ENCODE results near the gene IFT27. TPM values are rescaled to one million over a fixed set of nuclear protein-coding genes. Genes with fewer than 3 reads are reported as not detected.

The IFT27 gene
- total and polyA plus RNA-seq, 12 donors = 19.6 to 63.6 (median 26.3) TPM

DNA sequence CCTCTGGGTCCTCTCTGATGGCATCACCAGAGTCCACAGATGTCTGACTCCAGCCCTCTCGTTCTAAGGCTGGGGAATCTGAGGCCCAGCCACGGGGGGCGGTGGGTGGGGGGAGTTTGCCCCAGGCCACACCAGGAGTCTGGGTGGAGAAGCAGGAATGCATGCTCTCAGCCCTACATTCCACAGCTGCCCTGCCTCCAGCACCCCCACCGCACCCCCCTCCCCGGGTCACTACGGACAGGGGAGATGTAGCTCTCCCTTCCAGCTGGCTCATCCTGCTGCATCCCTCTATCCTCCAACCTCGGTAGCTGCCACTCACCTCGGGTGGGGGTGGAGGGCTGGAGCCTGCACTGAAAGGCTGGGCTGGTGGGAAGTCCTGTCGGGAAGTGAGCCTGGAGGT, 43.2 kb upstream of the IFT27 start:
- Histone ChIP-seq H3K4me3 (no peak overlapping the region), H3K9me3 (no peaks in the 10 kb centered on the region), H3K27me3 (peaks cover 37 to 97% (median 81%) of the 10 kb centered on the region in 7 donors), H3K36me3 (no peaks in the 10 kb centered on the region), H3K27ac (no peak overlapping the region), H3K4me1 (peaks cover 4 to 21% (median 12%) of the 10 kb centered on the region in 9 donors)
- intact Hi-C loops (cut with DNase I) = no loop called here
- ATAC-seq (no peak), DNase-seq (no peak)
- 20 to 22% methylated on average over 9 of the region's 9 CpGs for WGBS, 2 donors
- TF ChIP-seq, protein P1, sequence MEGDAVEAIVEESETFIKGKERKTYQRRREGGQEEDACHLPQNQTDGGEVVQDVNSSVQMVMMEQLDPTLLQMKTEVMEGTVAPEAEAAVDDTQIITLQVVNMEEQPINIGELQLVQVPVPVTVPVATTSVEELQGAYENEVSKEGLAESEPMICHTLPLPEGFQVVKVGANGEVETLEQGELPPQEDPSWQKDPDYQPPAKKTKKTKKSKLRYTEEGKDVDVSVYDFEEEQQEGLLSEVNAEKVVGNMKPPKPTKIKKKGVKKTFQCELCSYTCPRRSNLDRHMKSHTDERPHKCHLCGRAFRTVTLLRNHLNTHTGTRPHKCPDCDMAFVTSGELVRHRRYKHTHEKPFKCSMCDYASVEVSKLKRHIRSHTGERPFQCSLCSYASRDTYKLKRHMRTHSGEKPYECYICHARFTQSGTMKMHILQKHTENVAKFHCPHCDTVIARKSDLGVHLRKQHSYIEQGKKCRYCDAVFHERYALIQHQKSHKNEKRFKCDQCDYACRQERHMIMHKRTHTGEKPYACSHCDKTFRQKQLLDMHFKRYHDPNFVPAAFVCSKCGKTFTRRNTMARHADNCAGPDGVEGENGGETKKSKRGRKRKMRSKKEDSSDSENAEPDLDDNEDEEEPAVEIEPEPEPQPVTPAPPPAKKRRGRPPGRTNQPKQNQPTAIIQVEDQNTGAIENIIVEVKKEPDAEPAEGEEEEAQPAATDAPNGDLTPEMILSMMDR (IDR thresholded peaks at IDR 0.05) = no peak

DNA sequence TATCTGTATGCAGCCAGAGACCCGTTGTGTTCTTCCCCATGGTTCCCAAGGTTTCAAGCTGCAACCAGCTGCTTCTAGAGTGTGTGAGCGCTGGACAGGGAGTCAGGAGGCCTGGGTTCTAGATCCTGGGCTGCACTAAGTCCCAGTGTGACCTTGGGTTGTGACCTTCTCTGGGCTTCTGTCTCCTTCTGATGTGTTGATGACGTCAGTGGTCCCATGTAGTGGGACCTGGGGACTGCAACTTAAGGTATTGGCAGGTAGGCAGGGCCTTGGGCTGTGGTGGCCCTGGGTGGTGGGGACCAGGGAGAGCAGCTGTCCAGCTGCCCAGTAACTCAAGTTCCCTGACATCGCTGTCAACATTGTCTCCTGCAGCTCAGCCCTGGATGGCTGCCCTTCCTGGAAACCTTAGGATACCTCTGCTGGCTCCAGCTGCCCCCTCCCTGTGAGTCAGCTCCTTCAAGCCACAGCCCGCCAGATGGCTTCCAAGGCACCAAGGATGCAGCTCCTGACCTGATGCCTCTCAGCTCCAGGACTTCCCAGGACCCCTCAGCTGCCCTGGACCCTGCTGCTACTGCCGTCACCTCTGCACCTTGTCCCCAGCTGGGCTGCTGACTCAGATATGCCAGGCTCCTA, 42.2 kb upstream of the IFT27 start:
- peaks cover 37 to 98% (median 90%) of the 10 kb centered on the region in 7 donors for H3K27me3 ChIP-seq
- intact Hi-C loops (cut with DNase I) = no loop called here
- no peak for ATAC-seq

DNA sequence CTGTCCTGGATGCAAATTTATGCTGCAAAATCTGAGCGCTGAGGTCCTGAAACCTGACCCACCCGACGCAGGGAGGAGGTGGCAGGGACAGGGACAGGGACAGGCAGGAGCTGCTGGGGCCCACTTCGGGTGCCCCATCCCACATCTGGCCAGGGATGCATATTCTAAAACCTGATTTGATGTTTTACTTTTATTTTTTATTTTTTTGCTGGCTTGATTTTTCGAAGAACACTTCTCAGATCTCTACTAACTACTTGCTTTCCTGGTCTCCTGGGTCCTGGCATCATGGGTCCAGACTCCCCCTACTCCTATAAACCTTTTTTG, 41.6 kb upstream of the IFT27 start:
- Histone ChIP-seq H3K27me3 (peaks cover 37 to 98% (median 91%) of the 10 kb centered on the region in 7 donors), H3K27ac (no peak overlapping the region), H3K9me3 (no peaks in the 10 kb centered on the region), H3K4me3 (peak overlapping the region in 1 of 10 donors; percentile 34), H3K36me3 (no peaks in the 10 kb centered on the region), H3K4me1 (peaks cover 4 to 15% (median 12%) of the 10 kb centered on the region in 9 donors)
- DNase-seq (no peak), ATAC-seq (no peak)
- TF ChIP-seq, protein P1 (IDR thresholded peaks at IDR 0.05) = no peak
- intact Hi-C loops (cut with DNase I) = no loop called here
- WGBS, 2 donors = 28 to 40% methylated on average over 5 of the region's 5 CpGs

More for the DNA sequence above, 42.2 kb upstream of the IFT27 start:
- H3K27ac ChIP-seq = no peak overlapping the region
- H3K4me1 ChIP-seq = peaks cover 4 to 17% (median 12%) of the 10 kb centered on the region in 9 donors
- no peak for DNase-seq
- 71 to 77% methylated on average over 6 of the region's 6 CpGs for WGBS, 2 donors
- no peak overlapping the region for H3K4me3 ChIP-seq
- TF ChIP-seq, protein P1 (IDR thresholded peaks at IDR 0.05) = no peak
- H3K9me3 ChIP-seq = no peaks in the 10 kb centered on the region
- no peaks in the 10 kb centered on the region for H3K36me3 ChIP-seq

DNA sequence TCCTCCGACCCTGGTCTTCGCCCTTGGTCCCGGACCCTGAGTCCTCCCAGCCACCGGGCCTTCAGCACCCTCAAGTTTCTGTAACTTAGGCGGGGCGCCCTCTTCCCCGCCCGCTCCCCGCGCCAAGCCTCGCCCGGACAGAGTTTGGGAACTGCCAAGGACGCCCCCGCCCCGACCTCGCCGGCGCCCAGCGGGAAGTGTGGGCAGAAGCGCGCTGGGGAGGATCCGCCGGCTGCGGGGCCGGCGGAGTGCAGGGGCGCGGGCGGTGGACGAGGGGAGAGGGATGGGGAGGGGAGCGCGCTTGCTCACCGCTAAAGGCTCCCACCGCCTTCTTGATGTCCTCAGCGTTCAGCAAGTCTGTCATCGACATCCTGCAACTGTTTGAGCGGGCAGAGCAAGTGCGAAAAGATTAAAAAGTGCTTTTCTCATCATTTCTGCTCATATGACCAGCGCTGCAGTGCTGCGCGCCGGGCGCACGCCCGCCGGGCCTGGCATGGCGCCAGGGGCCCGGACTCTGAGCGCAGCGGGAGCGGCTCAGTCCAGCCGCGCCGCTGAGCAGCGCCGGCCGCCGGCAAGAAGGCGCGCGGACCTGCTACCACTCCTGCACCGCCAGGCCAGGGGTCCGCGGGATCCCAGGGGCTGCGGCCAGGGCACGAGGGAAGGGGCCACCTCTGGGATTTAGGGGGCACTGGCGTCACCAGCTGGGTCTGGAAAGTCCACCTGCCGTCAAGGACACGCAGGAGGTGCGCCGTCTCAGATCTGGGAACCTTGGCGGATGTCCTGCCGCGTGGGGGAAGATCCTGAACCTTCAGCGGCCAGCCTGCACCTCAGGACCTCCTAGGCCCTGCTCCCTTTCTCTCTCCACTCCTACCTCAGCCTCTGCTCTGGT, 41.0 kb upstream of the IFT27 start, which contains the start of gene PVALB:
TSS of gene PVALB (minus strand) at position 400 of the 889 bp plus-strand sequence. CDS start at position 370, 30 bp downstream.
- 1 to 2% methylated on average over 75 of the region's 75 CpGs for WGBS, 2 donors
- H3K27ac ChIP-seq = no peak within 1 kb of the TSS
- H3K9me3 ChIP-seq = no peaks in the 10 kb centered on the region
- ATAC-seq (peak; percentile 67 to 82 (median 78)), DNase-seq (peak in 1 of 2 donors; percentile 23)
- H3K36me3 ChIP-seq = no peaks in the 10 kb centered on the region
- TF ChIP-seq, protein P1 (IDR thresholded peaks at IDR 0.05) = no peak
- H3K4me3 ChIP-seq = peak within 1 kb of the TSS in 9 of 10 donors; percentile 4 to 46 (median 37)
- H3K27me3 ChIP-seq = peaks cover 37 to 98% (median 87%) of the 10 kb centered on the region in 7 donors
- intact Hi-C loops (cut with DNase I) = no loop called here
- peaks cover 4 to 15% (median 12%) of the 10 kb centered on the region in 9 donors for H3K4me1 ChIP-seq

Measured in heart right ventricle (tissue), 16 donors.